SK-N-SH (cell line): Measurements from ENCODE around the gene ZNF182.
"Not testable (repeated sequence)": the region's sequence is repeated elsewhere in the genome, so short reads cannot be mapped to it uniquely, and the experiment has no call there.

ENCODE experiments used
- CTCF ChIP-seq: fragments of 200-600 bp; sonication (generic); IDR thresholded peaks from 2 replicates; pipeline ENCODE4 v1.6.1; 2017; ENCODE audit warnings: antibody characterized with exemption, mild to moderate bottlenecking, moderate library complexity
- EP300 ChIP-seq, 2 experiments: IDR thresholded peaks; 2 replicates each; pipeline versions ENCODE4 v1.4.0 to v1.6.1; 2012; ENCODE audit warnings: borderline replicate concordance in 1 of 2, low read depth in 1 of 2, low read length in 1 of 2
- FOXJ3 ChIP-seq: sonication (generic); formaldehyde crosslinking; IDR thresholded peaks from 2 replicates; pipeline ENCODE4 v1.5.1; 2020; ENCODE audit warnings: mild to moderate bottlenecking, missing genetic modification reagents
- MAX ChIP-seq: IDR thresholded peaks from 2 replicates; pipeline ENCODE4 v1.4.0; 2012; ENCODE audit warnings: low read depth
- TCF12 ChIP-seq: IDR thresholded peaks from 2 replicates; pipeline ENCODE4 v1.4.0; 2012
- USF1 ChIP-seq: IDR thresholded peaks from 2 replicates; pipeline ENCODE4 v1.4.0; 2012; ENCODE audit warnings: low read depth, borderline replicate concordance

GRCh38 chrX:47961830-47962229, 42.0 kb downstream of the ZNF182 start:
- TF ChIP-seq USF1; CTCF; MAX; EP300 (IDR thresholded peaks at IDR 0.05; ENCODE audit: borderline replicate concordance in 1 of 2, low read depth in 1 of 2, low read length in 1 of 2); TCF12; FOXJ3 (CRISPR knock-in tag): not testable (repeated sequence)
